ENCODE data around the gene GRM1.

GRCh38 chr6:146419576-146419975 is 390.7 kb downstream of the GRM1 start:
- no peak for TF ChIP-seq EZH2 (IDR thresholded peaks at IDR 0.05; ENCODE audit: insufficient read depth, poor library complexity, severe bottlenecking)
- TF ChIP-seq EZH2phosphoT487 (IDR thresholded peaks at IDR 0.05; ENCODE audit: insufficient read depth, low read depth): no peak

Data from GM23248 (cell line).